Erythroblast (primary cell): ENCODE measurements around the gene NLK.

Experiments
- GATA1 ChIP-seq: IDR thresholded peaks from 2 replicates; pipeline ENCODE4 v1.6.1; 2011; ENCODE audit warnings: low read depth, mild to moderate bottlenecking, control low read depth, low read length, moderate library complexity
- POLR2A ChIP-seq: IDR thresholded peaks from 2 replicates; pipeline ENCODE4 v1.6.1; 2011; ENCODE audit warnings: mild to moderate bottlenecking, low read length

DNA sequence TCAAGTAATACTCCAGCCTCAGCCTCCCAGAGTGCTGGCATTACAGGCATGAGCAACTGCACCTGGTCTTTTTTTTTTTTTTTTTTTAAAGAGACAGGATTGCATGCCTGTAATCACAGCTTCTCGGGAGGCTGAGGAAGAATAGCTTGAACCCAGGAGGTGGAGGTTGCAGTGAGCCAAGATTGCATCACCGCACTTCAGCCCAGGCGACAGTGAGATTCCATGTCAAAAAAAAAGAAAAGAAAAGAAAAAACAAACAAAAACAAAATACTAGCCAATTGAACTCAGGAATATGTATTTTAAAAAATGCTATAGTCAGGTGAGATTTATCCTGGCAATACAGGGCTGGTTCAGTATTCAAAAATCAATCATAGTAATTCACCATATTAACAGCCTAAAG, 158.8 kb downstream of the NLK start:
- TF ChIP-seq POLR2A (no peak), GATA1 (no peak)
